ENCODE results near the gene HCFC1. TPM values are rescaled to one million over a fixed set of nuclear protein-coding genes. Genes with fewer than 3 reads are reported as not detected.

Gene HCFC1
- total and polyA plus RNA-seq, 9 of the 15 experiments (the other 6 are each of a cell fraction or from before 2014, with no cell fraction given) = 2.8 to 133 (median 17.1) TPM

DNA sequence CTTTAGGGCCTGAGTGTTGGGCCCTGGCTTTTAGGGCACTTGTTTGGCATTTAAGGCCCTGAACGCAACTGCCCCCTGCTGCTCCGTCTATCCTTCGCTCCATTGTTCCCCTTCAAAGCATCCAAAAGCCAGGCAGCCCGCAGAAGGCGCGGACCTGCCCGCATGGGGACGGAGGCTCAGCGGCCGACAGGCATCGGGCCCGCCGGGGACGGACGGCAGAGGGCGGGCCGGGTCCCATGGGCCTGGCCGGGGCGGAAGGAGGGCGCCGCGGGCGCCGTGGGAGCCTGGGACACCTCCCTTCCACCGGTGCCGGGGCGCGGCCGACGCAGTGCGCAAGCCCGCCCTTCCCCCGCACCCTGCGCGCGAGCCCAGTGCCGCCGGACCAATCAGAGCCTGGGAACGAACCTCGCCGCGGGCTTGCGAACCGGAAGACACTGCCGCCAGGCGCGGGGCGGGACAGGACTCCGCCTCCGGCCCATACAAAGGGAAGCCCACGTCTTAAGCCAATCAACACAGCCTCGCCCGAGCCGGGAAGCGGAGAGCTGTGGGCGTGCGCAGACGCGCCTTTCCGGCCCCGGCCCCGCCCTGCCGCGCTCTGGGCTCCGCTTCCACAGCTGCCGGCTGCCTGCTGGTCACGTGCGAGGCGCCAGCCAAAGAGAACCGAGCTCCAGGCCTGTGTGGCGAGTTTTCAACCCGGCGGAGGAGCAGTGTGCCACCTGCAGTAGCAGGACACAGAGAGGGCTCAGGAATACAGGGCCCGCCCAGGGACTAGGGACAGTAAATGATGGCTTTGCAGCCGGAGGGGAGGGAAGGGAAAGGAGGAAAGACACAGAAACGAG is 43.5 kb downstream of the HCFC1 start (continued):
- TF ChIP-seq, protein P1, sequence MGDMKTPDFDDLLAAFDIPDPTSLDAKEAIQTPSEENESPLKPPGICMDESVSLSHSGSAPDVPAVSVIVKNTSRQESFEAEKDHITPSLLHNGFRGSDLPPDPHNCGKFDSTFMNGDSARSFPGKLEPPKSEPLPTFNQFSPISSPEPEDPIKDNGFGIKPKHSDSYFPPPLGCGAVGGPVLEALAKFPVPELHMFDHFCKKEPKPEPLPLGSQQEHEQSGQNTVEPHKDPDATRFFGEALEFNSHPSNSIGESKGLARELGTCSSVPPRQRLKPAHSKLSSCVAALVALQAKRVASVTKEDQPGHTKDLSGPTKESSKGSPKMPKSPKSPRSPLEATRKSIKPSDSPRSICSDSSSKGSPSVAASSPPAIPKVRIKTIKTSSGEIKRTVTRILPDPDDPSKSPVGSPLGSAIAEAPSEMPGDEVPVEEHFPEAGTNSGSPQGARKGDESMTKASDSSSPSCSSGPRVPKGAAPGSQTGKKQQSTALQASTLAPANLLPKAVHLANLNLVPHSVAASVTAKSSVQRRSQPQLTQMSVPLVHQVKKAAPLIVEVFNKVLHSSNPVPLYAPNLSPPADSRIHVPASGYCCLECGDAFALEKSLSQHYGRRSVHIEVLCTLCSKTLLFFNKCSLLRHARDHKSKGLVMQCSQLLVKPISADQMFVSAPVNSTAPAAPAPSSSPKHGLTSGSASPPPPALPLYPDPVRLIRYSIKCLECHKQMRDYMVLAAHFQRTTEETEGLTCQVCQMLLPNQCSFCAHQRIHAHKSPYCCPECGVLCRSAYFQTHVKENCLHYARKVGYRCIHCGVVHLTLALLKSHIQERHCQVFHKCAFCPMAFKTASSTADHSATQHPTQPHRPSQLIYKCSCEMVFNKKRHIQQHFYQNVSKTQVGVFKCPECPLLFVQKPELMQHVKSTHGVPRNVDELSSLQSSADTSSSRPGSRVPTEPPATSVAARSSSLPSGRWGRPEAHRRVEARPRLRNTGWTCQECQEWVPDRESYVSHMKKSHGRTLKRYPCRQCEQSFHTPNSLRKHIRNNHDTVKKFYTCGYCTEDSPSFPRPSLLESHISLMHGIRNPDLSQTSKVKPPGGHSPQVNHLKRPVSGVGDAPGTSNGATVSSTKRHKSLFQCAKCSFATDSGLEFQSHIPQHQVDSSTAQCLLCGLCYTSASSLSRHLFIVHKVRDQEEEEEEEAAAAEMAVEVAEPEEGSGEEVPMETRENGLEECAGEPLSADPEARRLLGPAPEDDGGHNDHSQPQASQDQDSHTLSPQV (IDR thresholded peaks at IDR 0.05) = peak; percentile 39; the same call in 1 of the 2 replicates
- no peak for TF ChIP-seq ZNF408 (CRISPR knock-in tag; IDR thresholded peaks at IDR 0.05; ENCODE audit: low read depth)
- no peak for TF ChIP-seq SMAD2 (IDR thresholded peaks at IDR 0.05; ENCODE audit: low read depth, low read length)
- TF ChIP-seq ZNF212 (CRISPR knock-in tag; IDR thresholded peaks at IDR 0.05) = no peak
- peak; percentile 16; the same call in 1 of the 2 replicates for TF ChIP-seq KDM2B (CRISPR knock-in tag; IDR thresholded peaks at IDR 0.05)
- TF ChIP-seq CHD4 (IDR thresholded peaks at IDR 0.05; ENCODE audit: insufficient read depth, insufficient replicate concordance, low read depth, low read length, poor library complexity, severe bottlenecking) = no peak
- TF ChIP-seq RB1 (IDR thresholded peaks at IDR 0.05; ENCODE audit: low read depth) = peak; percentile 64; the same call in 1 of the 2 replicates
- peak; percentile 14 to 25; a peak in 2 of 4 replicates for TF ChIP-seq RAD21 (CRISPR knock-in tag; conservative IDR thresholded peaks at IDR 0.05 in 1 of 2, IDR thresholded peaks at IDR 0.05 in 1 of 2)
- TF ChIP-seq SMAD1 (IDR thresholded peaks at IDR 0.05; ENCODE audit: low read depth, low read length, partially characterized antibody) = no peak
- TF ChIP-seq, protein P2, sequence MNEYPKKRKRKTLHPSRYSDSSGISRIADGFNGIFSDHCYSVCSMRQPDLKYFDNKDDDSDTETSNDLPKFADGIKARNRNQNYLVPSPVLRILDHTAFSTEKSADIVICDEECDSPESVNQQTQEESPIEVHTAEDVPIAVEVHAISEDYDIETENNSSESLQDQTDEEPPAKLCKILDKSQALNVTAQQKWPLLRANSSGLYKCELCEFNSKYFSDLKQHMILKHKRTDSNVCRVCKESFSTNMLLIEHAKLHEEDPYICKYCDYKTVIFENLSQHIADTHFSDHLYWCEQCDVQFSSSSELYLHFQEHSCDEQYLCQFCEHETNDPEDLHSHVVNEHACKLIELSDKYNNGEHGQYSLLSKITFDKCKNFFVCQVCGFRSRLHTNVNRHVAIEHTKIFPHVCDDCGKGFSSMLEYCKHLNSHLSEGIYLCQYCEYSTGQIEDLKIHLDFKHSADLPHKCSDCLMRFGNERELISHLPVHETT (CRISPR knock-in tag; conservative IDR thresholded peaks at IDR 0.05 in 1 of 2, IDR thresholded peaks at IDR 0.05 in 1 of 2) = peak in 1 of 2 experiments; percentile 99; a peak in 2 of 4 replicates
- TF ChIP-seq TSC22D4 (tag; IDR thresholded peaks at IDR 0.05) = no peak
- TF ChIP-seq RBM25 (IDR thresholded peaks at IDR 0.05; ENCODE audit: low read depth, low read length, severe bottlenecking) = peak; percentile 74
- TF ChIP-seq ZNF140 (CRISPR knock-in tag; IDR thresholded peaks at IDR 0.05) = no peak
